GM23338 (cell line): ENCODE data around the gene PKP3. TPM values are rescaled to one million over a fixed set of nuclear protein-coding genes. Genes with fewer than 3 reads are reported as not detected.

Experiments
- ATAC-seq: fragments of 200-7000 bp; cut with Tn5 transposase; 3 replicates; pipeline ENCODE4 v1.9.1; 2020
- DNase-seq: peaks from one replicate; pipeline ENCODE4 v3.0.0-alpha.2; 2015; ENCODE audit warnings: low spot score
- H2AFZ ChIP-seq: fragments of 200-600 bp; sonication (generic); 2 replicates; pipeline ENCODE4 v1.8.0; 2016; ENCODE audit warnings: antibody characterized with exemption, mild to moderate bottlenecking, moderate library complexity
- H3F3A ChIP-seq: fragments of 200-600 bp; sonication (generic); replicated peaks from 2 replicates; pipeline ENCODE4 v1.8.0; 2017; ENCODE audit warnings: antibody characterized with exemption, mixed run types, low read depth
- H3K27ac ChIP-seq: fragments of 200-600 bp; sonication (generic); 2 replicates; pipeline ENCODE4 v1.6.1; 2016; ENCODE audit warnings: low read depth
- H3K27me3 ChIP-seq: fragments of 200-600 bp; sonication (generic); 2 replicates; pipeline ENCODE4 v1.8.0; 2016; ENCODE audit warnings: mild to moderate bottlenecking, mixed run types, moderate library complexity; ENCODE audit not compliant: insufficient read depth
- H3K36me3 ChIP-seq: fragments of 200-600 bp; sonication (generic); 2 replicates; pipeline ENCODE4 v1.8.0; 2016; ENCODE audit warnings: mild to moderate bottlenecking; ENCODE audit not compliant: insufficient read depth
- H3K4me1 ChIP-seq: fragments of 200-600 bp; sonication (generic); 2 replicates; pipeline ENCODE4 v1.8.0; 2016; ENCODE audit warnings: mild to moderate bottlenecking, moderate library complexity; ENCODE audit not compliant: insufficient read depth
- H3K4me2 ChIP-seq: fragments of 200-600 bp; sonication (generic); 2 replicates; pipeline ENCODE4 v1.7.1; 2017; ENCODE audit warnings: mixed run types
- H3K4me3 ChIP-seq: fragments of 200-600 bp; sonication (generic); 2 replicates; pipeline ENCODE4 v1.6.1; 2016; ENCODE audit warnings: mixed run types
- H3K79me2 ChIP-seq: fragments of 200-600 bp; sonication (generic); replicated peaks from 2 replicates; pipeline ENCODE4 v1.8.0; 2017; ENCODE audit warnings: mild to moderate bottlenecking; ENCODE audit not compliant: insufficient read depth
- H3K9me2 ChIP-seq: fragments of 200-600 bp; sonication (generic); 2 replicates; pipeline ENCODE4 v1.8.0; 2017; ENCODE audit not compliant: insufficient read depth
- H4K20me1 ChIP-seq: fragments of 200-600 bp; sonication (generic); replicated peaks from 2 replicates; pipeline ENCODE4 v1.8.0; 2017; ENCODE audit warnings: mild to moderate bottlenecking; ENCODE audit not compliant: insufficient read depth
- H3K27ac Mint-ChIP-seq: 2 replicates; pipeline ENCODE4 v1.8.0; 2020; ENCODE audit warnings: inconsistent platforms, mild to moderate bottlenecking, moderate library complexity, mixed read lengths
- H3K27me3 Mint-ChIP-seq: 3 replicates; pipeline ENCODE4 v1.8.0; 2022; ENCODE audit warnings: low read depth, mild to moderate bottlenecking, moderate library complexity, mixed read lengths, inconsistent platforms; ENCODE audit not compliant: insufficient read depth, poor library complexity
- H3K36me3 Mint-ChIP-seq: 3 replicates; pipeline ENCODE4 v1.8.0; 2021; ENCODE audit warnings: low read depth, mild to moderate bottlenecking, inconsistent platforms, moderate library complexity, mixed read lengths
- H3K4me1 Mint-ChIP-seq: 3 replicates; pipeline ENCODE4 v1.8.0; 2020; ENCODE audit warnings: mild to moderate bottlenecking, inconsistent platforms, mixed read lengths
- H3K4me3 Mint-ChIP-seq: 3 replicates; pipeline ENCODE4 v1.8.0; 2021; ENCODE audit warnings: moderate library complexity, mild to moderate bottlenecking, inconsistent platforms, mixed read lengths
- H3K9me3 Mint-ChIP-seq: 3 replicates; pipeline ENCODE4 v1.8.0; 2020; ENCODE audit warnings: moderate library complexity, mild to moderate bottlenecking, inconsistent platforms, mixed read lengths
- CREB1 ChIP-seq: fragments of 250-450 bp; sonication (Bioruptor Pico); IDR thresholded peaks from 2 replicates; pipeline ENCODE4 v1.5.0; 2020; ENCODE audit warnings: low read depth, mild to moderate bottlenecking, moderate library complexity
- CTCF ChIP-seq, 2 experiments: fragments of 200-600 bp in 1 of 2; sonication (generic) in 1 of 2; conservative IDR thresholded peaks; 2 replicates each; pipeline versions ENCODE4 v1.5.1 to v1.6.1; 2016 to 2017; ENCODE audit warnings: antibody characterized with exemption in 2 of 2, low read depth in 2 of 2, mild to moderate bottlenecking in 2 of 2, moderate library complexity in 1 of 2
- ETS1 ChIP-seq: IDR thresholded peaks from 2 replicates; pipeline ENCODE4 v1.6.1; 2016; ENCODE audit warnings: antibody characterized with exemption
- EZH2 ChIP-seq: fragments of 200-600 bp; sonication (generic); IDR thresholded peaks from one replicate; pipeline ENCODE4 v1.8.0; 2017; ENCODE audit warnings: antibody characterized with exemption, mild to moderate bottlenecking, low read depth; ENCODE audit not compliant: unreplicated experiment
- EZH2phosphoT487 ChIP-seq: fragments of 200-600 bp; sonication (generic); IDR thresholded peaks from one replicate; pipeline ENCODE4 v1.8.1; 2018; ENCODE audit warnings: antibody characterized with exemption; ENCODE audit not compliant: unreplicated experiment
- JUNB ChIP-seq: IDR thresholded peaks from one replicate; pipeline ENCODE4 v1.6.1; 2016; ENCODE audit warnings: antibody characterized with exemption; ENCODE audit not compliant: unreplicated experiment
- NANOG ChIP-seq: IDR thresholded peaks from 2 replicates; pipeline ENCODE4 v1.6.1; 2016; ENCODE audit warnings: antibody characterized with exemption, borderline replicate concordance
- POLR2AphosphoS5 ChIP-seq: IDR thresholded peaks from 2 replicates; pipeline ENCODE4 v1.6.1; 2016; ENCODE audit warnings: antibody characterized with exemption, low read depth
- STAT1 ChIP-seq: IDR thresholded peaks from one replicate; pipeline ENCODE4 v1.6.1; 2016; ENCODE audit warnings: antibody characterized with exemption; ENCODE audit not compliant: unreplicated experiment
- ZNF114 ChIP-seq: fragments of 250-450 bp; sonication (Bioruptor Pico); IDR thresholded peaks from 2 replicates; pipeline ENCODE4 v1.5.0; 2020; ENCODE audit warnings: mild to moderate bottlenecking, moderate library complexity
- ZNF331 ChIP-seq: fragments of 250-450 bp; sonication (Bioruptor Pico); IDR thresholded peaks from 2 replicates; pipeline ENCODE4 v1.5.0; 2020; ENCODE audit warnings: low read depth, mild to moderate bottlenecking, moderate library complexity
- ZNF462 ChIP-seq: fragments of 250-450 bp; sonication (Bioruptor Pico); IDR thresholded peaks from 2 replicates; pipeline ENCODE4 v1.5.0; 2020; ENCODE audit warnings: mild to moderate bottlenecking, moderate library complexity
- polyA plus RNA-seq: library from polyadenylated mRNA; unstranded; fragments of >200 nt; fragmentation: Nextera tagmentation; extraction: Ambion mirVana; gene quantifications from 2 replicates; pipeline ENCODE4 v1.2.1, GENCODE V29; 2016
- total RNA-seq: library from RNA; depleted of rRNA; stranded (reverse); fragments of >200 nt; shearing (Covaris generic); gene quantifications from 2 replicates; pipeline ENCODE4 v1.2.3, GENCODE V29; 2014
- TF ChIP-seq, protein P1 (sequence below): IDR thresholded peaks from one replicate; pipeline ENCODE4 v1.6.1; 2018; ENCODE audit warnings: antibody characterized with exemption; ENCODE audit not compliant: unreplicated experiment

PKP3 gene
- total and polyA plus RNA-seq, 2 experiments from 2014 or later, result 7.2 to 23.0 TPM

DNA sequence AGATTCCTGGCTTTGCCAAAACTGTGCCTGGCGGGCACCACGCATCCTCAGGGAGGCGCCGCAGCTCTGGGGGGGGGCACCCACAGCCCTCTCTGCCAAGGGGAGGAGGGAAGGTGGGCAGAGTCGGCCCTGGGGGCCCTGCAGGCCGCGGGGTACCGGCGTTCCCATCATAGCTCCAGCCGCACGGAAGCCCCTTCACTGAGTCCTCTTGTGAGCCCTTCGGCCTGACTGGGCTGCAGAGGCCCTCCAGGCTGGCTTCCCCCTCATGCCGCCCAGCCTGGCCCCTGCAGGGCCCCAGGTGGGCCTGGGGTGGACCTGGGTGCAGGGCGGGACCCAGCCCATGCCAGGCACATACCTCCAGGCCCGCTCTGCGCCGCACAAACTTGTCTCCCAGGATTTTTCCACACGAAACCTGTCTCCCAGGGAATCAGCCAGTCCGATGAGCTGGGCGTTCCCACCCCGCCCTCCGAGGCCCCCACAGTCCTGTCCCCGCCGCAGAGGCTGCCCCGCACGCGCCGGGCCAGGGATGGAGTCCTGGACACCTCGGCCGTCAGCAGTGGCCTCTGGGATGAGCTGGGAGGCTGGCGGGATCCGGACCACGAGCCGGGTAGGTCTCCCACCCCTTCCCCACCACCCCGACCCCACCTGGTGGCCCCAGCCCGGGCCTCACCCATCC, 1.8 kb upstream of the PKP3 start:
- H3K27ac ChIP-seq, result no peak overlapping the region
- H3K79me2 ChIP-seq, result no peaks in the 10 kb centered on the region
- no peak overlapping the region for H2AFZ ChIP-seq
- Mint-ChIP-seq H3K4me3 (no peak overlapping the region), H3K9me3 (peaks cover 11% of the 10 kb centered on the region), H3K27ac (no peak overlapping the region), H3K27me3 (no peaks in the 10 kb centered on the region), H3K36me3 (peaks cover 2% of the 10 kb centered on the region; the same call in 2 of the 3 replicates), H3K4me1 (peaks cover 2% of the 10 kb centered on the region; the same call in 1 of the 3 replicates)
- H3K4me2 ChIP-seq, result no peak overlapping the region
- no peak overlapping the region for H3K4me3 ChIP-seq
- H3F3A ChIP-seq, result no peaks in the 10 kb centered on the region
- ATAC-seq (no peak), DNase-seq (no peak)
- peaks cover 6% of the 10 kb centered on the region for H3K4me1 ChIP-seq
- no peak for TF ChIP-seq JUNB
- no peak for TF ChIP-seq EZH2
- TF ChIP-seq CREB1 (CRISPR knock-in tag), result no peak
- TF ChIP-seq EZH2phosphoT487, result no peak
- no peak for TF ChIP-seq CTCF (conservative IDR thresholded peaks at IDR 0.05; ENCODE audit: low read depth in 2 of 2)
- TF ChIP-seq POLR2AphosphoS5, result no peak
- no peak for TF ChIP-seq ZNF331 (CRISPR knock-in tag)
- TF ChIP-seq, protein P1, sequence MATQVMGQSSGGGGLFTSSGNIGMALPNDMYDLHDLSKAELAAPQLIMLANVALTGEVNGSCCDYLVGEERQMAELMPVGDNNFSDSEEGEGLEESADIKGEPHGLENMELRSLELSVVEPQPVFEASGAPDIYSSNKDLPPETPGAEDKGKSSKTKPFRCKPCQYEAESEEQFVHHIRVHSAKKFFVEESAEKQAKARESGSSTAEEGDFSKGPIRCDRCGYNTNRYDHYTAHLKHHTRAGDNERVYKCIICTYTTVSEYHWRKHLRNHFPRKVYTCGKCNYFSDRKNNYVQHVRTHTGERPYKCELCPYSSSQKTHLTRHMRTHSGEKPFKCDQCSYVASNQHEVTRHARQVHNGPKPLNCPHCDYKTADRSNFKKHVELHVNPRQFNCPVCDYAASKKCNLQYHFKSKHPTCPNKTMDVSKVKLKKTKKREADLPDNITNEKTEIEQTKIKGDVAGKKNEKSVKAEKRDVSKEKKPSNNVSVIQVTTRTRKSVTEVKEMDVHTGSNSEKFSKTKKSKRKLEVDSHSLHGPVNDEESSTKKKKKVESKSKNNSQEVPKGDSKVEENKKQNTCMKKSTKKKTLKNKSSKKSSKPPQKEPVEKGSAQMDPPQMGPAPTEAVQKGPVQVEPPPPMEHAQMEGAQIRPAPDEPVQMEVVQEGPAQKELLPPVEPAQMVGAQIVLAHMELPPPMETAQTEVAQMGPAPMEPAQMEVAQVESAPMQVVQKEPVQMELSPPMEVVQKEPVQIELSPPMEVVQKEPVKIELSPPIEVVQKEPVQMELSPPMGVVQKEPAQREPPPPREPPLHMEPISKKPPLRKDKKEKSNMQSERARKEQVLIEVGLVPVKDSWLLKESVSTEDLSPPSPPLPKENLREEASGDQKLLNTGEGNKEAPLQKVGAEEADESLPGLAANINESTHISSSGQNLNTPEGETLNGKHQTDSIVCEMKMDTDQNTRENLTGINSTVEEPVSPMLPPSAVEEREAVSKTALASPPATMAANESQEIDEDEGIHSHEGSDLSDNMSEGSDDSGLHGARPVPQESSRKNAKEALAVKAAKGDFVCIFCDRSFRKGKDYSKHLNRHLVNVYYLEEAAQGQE, result no peak
- TF ChIP-seq ZNF462 (CRISPR knock-in tag), result no peak
- TF ChIP-seq ETS1, result no peak
- no peak for TF ChIP-seq ZNF114
- TF ChIP-seq NANOG, result no peak
- no peak for TF ChIP-seq STAT1
- no peaks in the 10 kb centered on the region for H4K20me1 ChIP-seq
- H3K27me3 ChIP-seq, result no peaks in the 10 kb centered on the region
- H3K9me2 ChIP-seq, result no peaks in the 10 kb centered on the region
- no peaks in the 10 kb centered on the region for H3K36me3 ChIP-seq
